DMS79 treated with DMSO at 0.1 percent for 48 hours (cell line): ENCODE data around the gene PCID2.
A peak's percentile ranks its signal among the peaks of the same experiment; 100 is the strongest.
"Not testable (repeated sequence)": the region's sequence is repeated elsewhere in the genome, so short reads cannot be mapped to it uniquely, and the experiment has no call there.

Experiments
- DNase-seq: peaks from one replicate; lab custom pipeline; 2025; lab: John Stamatoyannopoulos, UW

Gene PCID2

GRCh38 chr13:113164492-113164891 is 44.0 kb downstream of the PCID2 start:
- no peak for DNase-seq

DNA sequence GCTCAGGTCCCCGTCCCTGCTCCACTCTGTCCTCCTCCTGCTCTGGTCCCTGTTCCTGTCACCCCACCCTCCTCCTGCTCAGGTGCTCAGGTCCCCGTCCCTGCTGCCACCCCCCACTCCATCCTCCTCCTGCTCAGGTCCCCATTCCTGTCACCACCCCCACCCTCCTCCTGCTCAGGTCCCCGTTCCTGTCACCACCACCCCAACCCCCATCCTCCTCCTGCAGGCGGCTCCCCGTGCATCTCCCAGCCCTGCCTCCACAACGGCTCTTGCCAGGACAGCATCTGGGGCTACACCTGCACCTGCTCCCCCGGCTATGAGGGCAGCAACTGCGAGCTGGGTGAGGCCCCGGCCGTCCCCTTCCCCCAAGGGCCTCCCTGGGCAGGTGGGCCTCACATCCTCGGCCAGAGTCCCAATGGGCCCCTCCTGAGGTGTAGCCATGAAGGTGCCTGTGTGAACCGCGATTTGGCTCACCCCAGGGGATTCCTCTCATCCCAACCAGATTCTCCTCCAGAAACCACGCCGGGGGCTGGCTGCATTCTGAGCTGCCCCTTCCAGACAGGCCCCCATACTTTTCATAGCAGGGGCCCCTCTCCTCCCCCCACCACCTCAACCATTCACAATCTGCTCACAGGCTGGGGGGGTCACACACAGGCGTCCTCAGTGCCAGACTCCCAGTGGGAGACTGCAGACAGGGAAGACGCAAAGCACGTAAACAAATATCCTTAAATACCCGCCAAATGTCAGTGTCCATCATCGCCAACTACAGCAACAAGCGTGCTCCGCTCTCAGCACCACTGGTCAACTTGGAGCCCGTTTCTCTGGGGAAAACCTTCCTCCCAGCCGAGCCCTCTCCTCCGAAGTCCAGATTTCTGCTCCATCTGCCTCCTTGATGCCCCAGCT is 45.4 kb downstream of the PCID2 start:
- peak; percentile 22 for DNase-seq

DNA sequence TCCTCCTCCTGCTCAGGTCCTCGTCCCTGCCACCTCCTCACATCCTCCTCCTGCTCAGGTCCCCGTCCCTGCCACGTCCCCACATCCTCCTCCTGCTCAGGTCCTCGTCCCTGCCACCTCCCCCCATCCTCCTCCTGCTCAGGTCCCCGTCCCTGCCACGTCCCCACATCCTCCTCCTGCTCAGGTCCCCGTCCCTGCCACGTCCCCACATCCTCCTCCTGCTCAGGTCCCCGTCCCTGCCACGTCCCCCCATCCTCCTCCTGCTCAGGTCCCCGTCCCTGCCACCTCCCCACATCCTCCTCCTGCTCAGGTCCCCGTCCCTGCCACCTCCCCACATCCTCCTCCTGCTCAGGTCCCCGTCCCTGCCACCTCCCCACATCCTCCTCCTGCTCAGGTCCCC is 46.5 kb downstream of the PCID2 start:
- not testable (repeated sequence) for DNase-seq

GRCh38 chr13:113161433-113161832 is 47.0 kb downstream of the PCID2 start:
- DNase-seq = no peak

DNA sequence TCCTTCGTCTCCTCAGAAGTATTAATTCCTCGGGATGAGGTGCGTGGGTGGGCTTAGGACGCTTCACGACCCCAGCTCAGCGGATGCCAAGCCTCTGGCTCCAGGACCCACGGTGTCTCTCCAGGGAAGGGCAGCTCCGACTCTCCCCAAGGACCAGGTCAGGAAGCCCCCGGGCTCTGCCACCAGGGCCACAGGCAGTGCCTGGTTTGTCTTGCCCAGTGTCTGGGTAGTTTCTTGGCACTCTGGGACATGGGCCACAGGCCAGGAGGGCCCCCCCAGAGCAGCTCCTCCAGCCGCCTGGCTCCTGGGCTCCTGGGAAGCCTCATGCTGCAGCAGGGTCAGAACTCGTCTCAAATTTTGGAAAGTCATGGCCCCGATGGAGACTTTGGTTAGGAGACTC is 47.5 kb downstream of the PCID2 start:
- no peak for DNase-seq

- DNase-seq = no peak
These were observed 48.8 kb downstream of the PCID2 start for GRCh38 chr13:113159701-113160100.

DNA sequence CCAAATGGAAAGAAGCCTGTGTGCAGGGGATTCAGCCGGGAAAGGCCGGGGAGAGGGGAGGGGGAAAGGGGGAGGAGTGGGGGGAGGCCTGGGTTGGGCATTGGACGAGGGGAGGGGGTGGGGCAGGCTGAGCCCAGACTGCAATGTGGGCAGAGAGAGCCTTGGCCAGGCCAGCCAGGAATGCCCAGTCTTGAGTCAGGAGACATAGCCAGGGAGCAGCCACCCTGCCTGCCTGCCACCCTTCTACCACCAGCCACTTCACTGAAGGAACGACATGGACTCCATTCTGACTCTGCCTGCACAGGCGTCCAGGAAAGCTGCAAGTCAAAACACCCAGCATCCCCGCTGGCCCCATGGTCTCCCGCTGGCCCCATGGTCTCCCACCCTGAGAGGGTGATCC is 49.5 kb downstream of the PCID2 start:
- no peak for DNase-seq

GRCh38 chr13:113157929-113158747 is 50.3 kb downstream of the PCID2 start, which contains the start of gene PROZ:
PROZ (plus strand) TSS chr13:113158648; CDS start chr13:113158661, 13 bp downstream.
- DNase-seq = no peak

GRCh38 chr13:113157206-113157928 is 51.1 kb downstream of the PCID2 start:
- no peak for DNase-seq

DNA sequence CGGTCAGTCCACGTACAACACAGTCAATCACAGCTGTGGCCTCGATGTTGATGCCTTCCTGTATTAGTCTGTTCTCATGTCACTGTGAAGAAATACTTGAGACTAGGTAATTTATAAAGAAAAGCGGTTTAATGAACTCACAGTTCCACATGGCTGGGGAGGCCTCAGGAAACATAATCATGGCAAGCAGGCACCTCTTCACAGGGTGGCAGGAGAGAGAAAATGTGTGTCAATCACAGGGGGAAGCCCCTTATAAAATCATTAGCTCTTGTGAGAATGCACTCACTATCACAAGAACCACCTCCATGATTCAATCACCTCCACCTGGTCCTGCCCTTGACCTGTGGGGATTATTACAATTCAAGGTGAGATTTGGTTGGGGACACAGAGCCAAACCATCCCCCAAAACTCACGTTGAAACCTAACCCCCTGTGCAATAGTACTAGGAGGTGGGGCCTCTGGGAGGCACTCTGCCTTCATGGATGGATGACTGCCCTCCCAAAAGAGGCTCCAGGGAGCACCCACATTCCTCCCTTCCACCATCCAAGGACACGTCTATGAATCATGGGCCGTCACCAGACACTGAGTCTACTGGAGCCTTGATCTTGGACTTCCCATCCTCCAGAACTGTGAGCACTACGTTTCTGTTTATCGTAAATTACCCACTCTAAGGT is 52.4 kb downstream of the PCID2 start:
- no peak for DNase-seq

DNA sequence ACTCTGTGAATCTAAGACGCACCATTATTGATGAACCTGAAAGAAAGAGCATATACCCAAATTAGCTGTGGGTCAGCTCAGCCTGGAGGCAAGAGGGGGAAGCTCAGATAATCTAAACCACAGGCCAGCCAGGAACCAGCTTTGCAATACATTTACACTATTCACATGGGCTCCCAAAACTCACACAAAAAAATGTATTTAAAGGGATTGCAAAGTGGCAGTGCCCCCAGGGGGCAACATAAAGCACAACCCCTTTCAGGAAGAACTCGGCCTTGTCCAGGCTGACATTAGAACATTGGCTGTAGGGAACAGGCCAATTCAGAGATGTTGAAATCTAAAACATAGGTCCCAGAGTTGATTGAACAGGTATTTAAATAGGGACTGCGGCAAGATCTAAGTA is 53.3 kb downstream of the PCID2 start:
- no peak for DNase-seq

DNA sequence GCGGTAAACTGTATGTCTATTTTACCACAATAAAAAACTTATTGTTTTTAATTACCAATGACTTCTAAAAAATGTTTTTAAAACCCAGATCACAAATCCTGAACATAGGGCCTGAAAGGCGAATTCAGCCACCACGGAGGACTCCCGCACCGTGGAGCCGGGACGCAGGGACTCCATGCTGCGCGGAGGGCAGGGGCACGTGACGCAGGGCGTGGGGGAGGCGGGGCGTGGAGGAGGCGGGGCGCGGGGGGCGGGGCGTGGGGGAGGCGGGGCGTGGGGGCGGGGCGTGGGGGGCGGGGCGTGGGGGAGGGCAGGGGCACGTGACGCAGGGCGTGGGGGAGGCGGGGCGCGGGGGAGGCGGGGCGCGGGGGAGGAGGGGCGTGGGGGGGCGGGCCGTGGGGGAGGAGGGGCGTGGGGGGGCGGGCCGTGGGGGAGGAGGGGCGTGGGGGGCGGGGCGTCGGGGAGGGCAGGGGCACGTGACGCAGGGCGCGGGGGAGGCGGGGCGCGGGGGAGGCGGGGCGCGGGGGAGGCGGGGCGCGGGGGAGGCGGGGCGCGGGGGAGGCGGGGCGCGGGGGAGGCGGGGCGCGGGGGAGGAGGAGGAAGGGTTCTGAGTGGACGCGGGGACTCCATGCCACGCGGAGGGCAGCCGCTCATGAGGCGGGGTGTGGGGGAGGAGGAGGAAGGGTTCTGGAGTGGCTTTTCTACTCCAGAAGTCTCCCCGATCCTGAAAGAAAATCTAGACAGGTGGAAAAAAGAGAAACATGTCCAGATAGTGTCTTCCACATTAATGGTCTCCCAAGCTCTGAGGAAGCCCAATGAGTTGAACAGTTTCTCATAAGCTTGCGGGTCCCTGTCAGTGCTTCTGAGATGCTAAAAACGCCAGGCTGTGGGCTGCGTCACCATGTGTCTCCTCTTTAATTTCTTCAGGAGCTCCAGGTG is 54.4 kb downstream of the PCID2 start:
- peak; percentile 74 for DNase-seq

DNA sequence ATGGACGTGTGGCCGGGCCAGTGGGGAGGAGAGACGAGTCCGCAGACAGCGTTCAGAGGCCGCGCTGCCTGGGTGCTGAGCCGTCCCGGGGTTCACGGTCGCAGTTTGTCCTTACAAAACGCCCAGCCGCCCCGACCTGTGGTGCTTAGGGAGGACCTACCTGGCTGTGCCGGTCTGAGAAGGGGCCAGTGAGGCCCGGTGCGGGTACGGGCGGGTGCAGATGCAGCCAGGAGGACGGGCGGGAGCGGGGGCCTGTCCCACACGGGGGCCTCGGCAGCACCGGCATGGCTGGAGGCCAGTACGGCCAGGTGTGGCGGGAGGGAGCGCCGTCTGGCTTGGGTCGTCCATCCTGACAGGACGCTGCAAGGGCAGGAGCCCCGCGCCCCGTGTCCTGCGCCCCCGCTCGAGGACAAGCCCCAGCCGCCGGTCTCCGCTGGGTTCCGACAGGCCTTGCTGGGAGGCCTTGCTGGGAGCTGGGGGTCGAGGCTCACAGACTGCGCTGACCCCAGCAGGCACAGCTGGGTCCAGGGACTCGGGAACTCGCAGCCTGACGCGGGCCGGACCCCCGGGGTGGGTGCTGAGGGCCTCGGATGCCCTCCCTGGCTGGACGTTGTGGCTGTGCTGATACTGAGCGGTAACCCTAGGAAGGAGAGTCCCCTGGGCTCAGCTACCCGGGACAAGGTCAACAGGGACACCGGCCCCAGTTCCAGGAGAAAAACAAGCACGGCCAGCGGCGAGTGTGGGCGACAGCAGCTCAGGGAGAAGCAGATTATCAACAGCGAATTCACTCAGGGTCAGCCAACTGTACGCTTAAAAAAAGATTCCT is 55.3 kb downstream of the PCID2 start:
- no peak for DNase-seq

GRCh38 chr13:113152691-113152983 is 55.8 kb downstream of the PCID2 start:
- DNase-seq = peak; percentile 48

- peak; percentile 18 for DNase-seq
These were observed 56.5 kb downstream of the PCID2 start for GRCh38 chr13:113151745-113152690.

DNA sequence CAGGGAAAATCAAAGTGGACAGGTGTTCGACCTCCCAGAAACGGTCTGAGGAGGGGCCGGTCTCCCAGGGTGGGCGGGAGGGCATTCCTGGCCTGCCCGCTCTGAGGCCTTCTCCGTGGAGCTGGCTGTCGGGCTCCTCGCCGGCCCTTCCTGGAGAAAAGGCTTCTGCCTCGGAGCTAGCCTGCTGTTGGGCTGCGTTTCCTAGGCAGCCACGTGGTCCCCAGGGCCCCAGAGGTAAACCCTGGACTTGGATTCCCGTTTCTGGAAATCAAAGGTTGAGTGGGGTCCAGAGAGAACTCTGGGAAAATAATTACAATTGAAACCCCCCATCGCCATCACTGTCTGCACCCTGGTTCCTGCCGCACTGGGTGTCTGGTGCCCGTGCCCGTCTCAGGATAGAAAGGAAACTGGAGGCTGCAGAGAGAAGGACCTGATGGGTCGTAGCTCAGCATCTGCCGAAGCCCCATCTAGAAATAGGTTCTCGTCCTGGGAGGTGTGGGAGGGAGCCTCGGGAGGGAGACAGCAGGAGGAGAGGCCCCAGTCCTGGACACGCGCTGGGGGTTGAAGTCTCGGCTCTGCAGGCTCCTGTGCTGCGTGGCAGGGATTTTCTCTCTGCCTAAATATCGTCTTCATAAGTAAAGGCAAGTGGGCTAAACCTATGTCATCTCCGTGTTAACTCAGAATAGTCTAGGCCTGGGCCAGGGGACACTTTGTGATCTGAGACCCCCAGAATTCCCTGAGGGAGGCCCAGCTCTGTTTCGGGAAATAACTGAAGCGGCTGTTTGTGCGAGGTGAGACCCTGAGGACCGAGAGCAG is 57.7 kb downstream of the PCID2 start:
- no peak for DNase-seq

- DNase-seq = no peak
These were observed 58.5 kb downstream of the PCID2 start for GRCh38 chr13:113149711-113150549.
